NCI-H510A treated with DMSO at 0.1 percent for 48 hours (cell line): ENCODE measurements around the gene NFIX.

Source experiments
- DNase-seq: peaks from one replicate; lab custom pipeline; 2025; lab: John Stamatoyannopoulos, UW

The NFIX gene

GRCh38 chr19:13056052-13056660 lies 60.9 kb downstream of the NFIX start:
- DNase-seq, result peak; percentile 59

- peak; percentile 52 for DNase-seq
These were observed 61.9 kb downstream of the NFIX start for GRCh38 chr19:13057147-13057572.

- no peak for DNase-seq
These were observed 62.5 kb downstream of the NFIX start for GRCh38 chr19:13057744-13058143.

- DNase-seq, result no peak
These were observed 63.8 kb downstream of the NFIX start for GRCh38 chr19:13058951-13059660.

GRCh38 chr19:13060233-13060963 lies 65.1 kb downstream of the NFIX start:
- DNase-seq, result no peak

GRCh38 chr19:13060964-13061927 lies 66.0 kb downstream of the NFIX start:
- peak; percentile 86 for DNase-seq

GRCh38 chr19:13062317-13062716 lies 67.0 kb downstream of the NFIX start:
- no peak for DNase-seq

- DNase-seq, result no peak
These were observed 68.3 kb downstream of the NFIX start for GRCh38 chr19:13063461-13064091.

GRCh38 chr19:13064092-13064489 lies 68.8 kb downstream of the NFIX start:
- no peak for DNase-seq

GRCh38 chr19:13066226-13066625 lies 71.0 kb downstream of the NFIX start:
- DNase-seq, result no peak

- DNase-seq, result no peak
These were observed 71.9 kb downstream of the NFIX start for GRCh38 chr19:13066933-13067807.

- DNase-seq, result no peak
These were observed 73.0 kb downstream of the NFIX start for GRCh38 chr19:13068085-13068846.

- no peak for DNase-seq
These were observed 74.4 kb downstream of the NFIX start for GRCh38 chr19:13069415-13070359.

- DNase-seq, result no peak
These were observed 75.3 kb downstream of the NFIX start for GRCh38 chr19:13070425-13071140.

- DNase-seq, result no peak
These were observed 76.3 kb downstream of the NFIX start for GRCh38 chr19:13071444-13072187.

- DNase-seq, result no peak
These were observed 77.1 kb downstream of the NFIX start for GRCh38 chr19:13072188-13072908.
